ENCODE measurements around the gene HNRNPA1.

The HNRNPA1 gene

GRCh38 chr12:54259194-54260011 lies 21.1 kb upstream of the HNRNPA1 start:
- H3K4me3 ChIP-seq, result peak overlapping the region; percentile 66
- peak; percentile 79 for DNase-seq (ENCODE audit: low spot score)
- TF ChIP-seq CTCF (IDR thresholded peaks at IDR 0.05), result no peak
- peak overlapping the region; percentile 74 to 85 for H3K27ac ChIP-seq

GRCh38 chr12:54261815-54262402 lies 18.6 kb upstream of the HNRNPA1 start:
- no peak overlapping the region for H3K27ac ChIP-seq
- TF ChIP-seq CTCF (IDR thresholded peaks at IDR 0.05), result no peak
- H3K4me3 ChIP-seq, result no peak overlapping the region
- DNase-seq (ENCODE audit: low spot score), result no peak

- Histone ChIP-seq H3K27ac (no peak overlapping the region), H3K4me3 (no peak overlapping the region)
- no peak for DNase-seq (ENCODE audit: low spot score)
- no peak for TF ChIP-seq CTCF (IDR thresholded peaks at IDR 0.05)
Observed at GRCh38 chr12:54262403-54262925, 18.1 kb upstream of the HNRNPA1 start.

- no peak overlapping the region for H3K4me3 ChIP-seq
- DNase-seq (ENCODE audit: low spot score), result no peak
- no peak overlapping the region for H3K27ac ChIP-seq
- TF ChIP-seq CTCF (IDR thresholded peaks at IDR 0.05), result no peak
Observed at GRCh38 chr12:54265364-54265812, 15.1 kb upstream of the HNRNPA1 start.

- DNase-seq (ENCODE audit: low spot score), result no peak
- no peak for TF ChIP-seq CTCF (IDR thresholded peaks at IDR 0.05)
- H3K27ac ChIP-seq, result no peak overlapping the region
- H3K4me3 ChIP-seq, result no peak overlapping the region
Observed at GRCh38 chr12:54266852-54267251, 13.7 kb upstream of the HNRNPA1 start.

GRCh38 chr12:54270345-54270744 lies 10.2 kb upstream of the HNRNPA1 start:
- Histone ChIP-seq H3K27ac (no peak overlapping the region), H3K4me3 (no peak overlapping the region)
- no peak for DNase-seq (ENCODE audit: low spot score)
- TF ChIP-seq CTCF (IDR thresholded peaks at IDR 0.05), result no peak

All from coronary artery (tissue), 2 donors.